Measurements from ENCODE around the gene WWOX. TPM values are rescaled to one million over a fixed set of nuclear protein-coding genes. Genes with fewer than 3 reads are reported as not detected.

The WWOX gene
- total and polyA plus RNA-seq, 4 experiments from 2014 or later, result 10.4 to 23.1 (median 17.5) TPM

- H3K27ac Mint-ChIP-seq, result no peak overlapping the region
- Histone ChIP-seq H3K4me1 (ENCODE audit: insufficient read depth, low read length) (peaks cover 16% of the 10 kb centered on the region), H3K27ac (ENCODE audit: low read depth, low read length) (no peak overlapping the region), H3K36me3 (ENCODE audit: insufficient read depth, low read length) (no peaks in the 10 kb centered on the region), H3K9me3 (ENCODE audit: control insufficient read depth in 1 of 2, low read length in 2 of 2) (no peaks in the 10 kb centered on the region), H3K4me3 (ENCODE audit: low read length in 2 of 2) (no peak overlapping the region), H3K27me3 (ENCODE audit: insufficient read depth, low read length) (no peaks in the 10 kb centered on the region)
- H3K27me3 Mint-ChIP-seq, result no peaks in the 10 kb centered on the region
- CTCF ChIA-PET (ENCODE audit: partially characterized antibody), result interaction anchor here (1.7 kb wide), 1 partner anchor 11 kb away, joined by 3 read pairs; no protein-coding TSS in a partner anchor
- H3K4me3 Mint-ChIP-seq, result peak overlapping the region in 3 of 8 donors; percentile 17 to 45 (median 42)
- no peak for DNase-seq
- H3K36me3 Mint-ChIP-seq, result peaks cover 0 to 2% of the 10 kb centered on the region in 2 donors
- intact Hi-C loops (cut with micrococcal nuclease), result no loop called here
- POLR2A ChIA-PET (ENCODE audit: partially characterized antibody), result no interaction called here
- peaks cover 16 to 44% (median 25%) of the 10 kb centered on the region in 4 donors for H3K4me1 Mint-ChIP-seq
- no peaks in the 10 kb centered on the region for H3K9me3 Mint-ChIP-seq
Measured at GRCh38 chr16:78102865-78103264, 3.4 kb downstream of the WWOX start.

GRCh38 chr16:78105517-78105916 is 6.1 kb downstream of the WWOX start:
- H3K36me3 Mint-ChIP-seq, result peaks cover 10 to 12% of the 10 kb centered on the region in 2 donors
- Histone ChIP-seq H3K4me1 (ENCODE audit: insufficient read depth, low read length) (peaks cover 4% of the 10 kb centered on the region), H3K9me3 (ENCODE audit: control insufficient read depth in 1 of 2, low read length in 2 of 2) (no peaks in the 10 kb centered on the region), H3K4me3 (ENCODE audit: low read length in 2 of 2) (no peak overlapping the region), H3K27me3 (ENCODE audit: insufficient read depth, low read length) (no peaks in the 10 kb centered on the region), H3K27ac (ENCODE audit: low read depth, low read length) (no peak overlapping the region), H3K36me3 (ENCODE audit: insufficient read depth, low read length) (peaks cover under 1% of the 10 kb centered on the region)
- ChIA-PET POLR2A (ENCODE audit: partially characterized antibody) (interaction anchor here (1.1 kb wide), 1 partner anchor 27 kb away, joined by 3 read pairs; no protein-coding TSS in a partner anchor), CTCF (ENCODE audit: partially characterized antibody) (interaction anchor here (0.7 kb wide), 1 partner anchor 871 kb away, joined by 4 read pairs; no protein-coding TSS in a partner anchor)
- H3K4me1 Mint-ChIP-seq, result peaks cover 8 to 32% (median 11%) of the 10 kb centered on the region in 4 donors
- H3K27ac Mint-ChIP-seq, result no peak overlapping the region
- H3K9me3 Mint-ChIP-seq, result no peaks in the 10 kb centered on the region
- intact Hi-C loops (cut with micrococcal nuclease), result no loop called here
- no peak for DNase-seq
- no peaks in the 10 kb centered on the region for H3K27me3 Mint-ChIP-seq
- H3K4me3 Mint-ChIP-seq, result no peak overlapping the region

DNA sequence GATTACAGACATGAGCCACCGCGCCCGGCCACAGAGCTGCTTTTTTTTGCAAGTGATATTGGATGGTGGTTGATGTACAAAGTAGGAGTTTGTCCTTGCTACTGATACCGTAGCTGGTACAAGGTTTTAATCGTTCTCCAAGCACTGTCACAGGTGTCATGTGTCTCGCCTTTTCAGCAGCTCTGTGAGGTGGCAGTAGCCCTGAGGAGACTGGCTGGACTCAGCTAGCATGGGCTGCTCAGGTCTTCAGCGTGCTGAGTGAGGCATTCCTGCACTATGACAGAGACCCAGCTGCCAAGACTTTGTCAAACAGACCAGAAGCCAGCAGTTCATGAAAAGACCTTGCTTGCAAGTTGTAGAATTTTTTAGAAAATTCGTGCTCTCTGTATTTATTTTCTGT is 7.2 kb downstream of the WWOX start:
- Mint-ChIP-seq H3K27me3 (no peaks in the 10 kb centered on the region), H3K27ac (no peak overlapping the region), H3K9me3 (no peaks in the 10 kb centered on the region), H3K36me3 (peaks cover 11 to 18% of the 10 kb centered on the region in 2 donors), H3K4me3 (no peak overlapping the region), H3K4me1 (peaks cover 2 to 26% (median 6%) of the 10 kb centered on the region in 4 donors)
- ChIA-PET POLR2A (ENCODE audit: partially characterized antibody) (interaction anchor here (1.1 kb wide), 1 partner anchor 26 kb away, joined by 3 read pairs; no protein-coding TSS in a partner anchor), CTCF (ENCODE audit: partially characterized antibody) (no interaction called here)
- Histone ChIP-seq H3K9me3 (ENCODE audit: control insufficient read depth in 1 of 2, low read length in 2 of 2) (no peaks in the 10 kb centered on the region), H3K27ac (ENCODE audit: low read depth, low read length) (no peak overlapping the region), H3K27me3 (ENCODE audit: insufficient read depth, low read length) (no peaks in the 10 kb centered on the region), H3K4me1 (ENCODE audit: insufficient read depth, low read length) (no peaks in the 10 kb centered on the region), H3K36me3 (ENCODE audit: insufficient read depth, low read length) (peaks cover 4% of the 10 kb centered on the region), H3K4me3 (ENCODE audit: low read length in 2 of 2) (no peak overlapping the region)
- intact Hi-C loops (cut with micrococcal nuclease), result no loop called here
- no peak for DNase-seq

DNA sequence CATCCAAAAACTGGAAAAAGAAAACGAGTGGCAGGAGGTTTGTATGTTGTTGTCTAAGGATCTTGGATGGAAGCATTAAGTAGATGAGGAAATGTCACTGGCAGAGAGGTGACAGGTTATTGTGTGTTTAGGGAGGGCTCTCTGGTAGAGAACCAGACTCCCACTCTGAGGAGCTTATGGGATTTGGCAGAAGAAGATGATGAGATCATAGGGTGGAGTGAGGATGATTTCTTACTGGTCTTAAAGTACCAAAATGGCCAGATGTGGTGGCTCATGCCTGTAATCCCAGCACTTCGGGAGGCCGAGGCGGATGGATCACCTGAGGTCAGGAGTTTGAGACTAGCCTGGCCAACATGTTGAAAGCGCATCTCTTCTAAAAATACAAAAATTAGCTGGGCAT is 9.0 kb downstream of the WWOX start:
- H3K36me3 ChIP-seq (ENCODE audit: insufficient read depth, low read length), result peaks cover 4% of the 10 kb centered on the region
- intact Hi-C loops (cut with micrococcal nuclease), result no loop called here
- H3K9me3 Mint-ChIP-seq, result no peaks in the 10 kb centered on the region
- no peak overlapping the region for H3K27ac ChIP-seq (ENCODE audit: low read depth, low read length)
- no peak overlapping the region for H3K4me3 ChIP-seq (ENCODE audit: low read length in 2 of 2)
- peaks cover 18 to 26% of the 10 kb centered on the region in 2 donors for H3K36me3 Mint-ChIP-seq
- peak overlapping the region in 1 of 7 donors; percentile 48 for H3K27ac Mint-ChIP-seq
- no peaks in the 10 kb centered on the region for H3K27me3 ChIP-seq (ENCODE audit: insufficient read depth, low read length)
- no peaks in the 10 kb centered on the region for H3K9me3 ChIP-seq (ENCODE audit: control insufficient read depth in 1 of 2, low read length in 2 of 2)
- H3K27me3 Mint-ChIP-seq, result no peaks in the 10 kb centered on the region
- H3K4me1 Mint-ChIP-seq, result peaks cover 0 to 9% (median 2%) of the 10 kb centered on the region in 4 donors
- DNase-seq, result no peak
- H3K4me1 ChIP-seq (ENCODE audit: insufficient read depth, low read length), result no peaks in the 10 kb centered on the region
- CTCF ChIA-PET (ENCODE audit: partially characterized antibody), result interaction anchor here (2.8 kb wide), 1 partner anchor 9 kb away, joined by 18 read pairs; the partner anchor contains the start of gene WWOX
- POLR2A ChIA-PET (ENCODE audit: partially characterized antibody), result no interaction called here
- no peak overlapping the region for H3K4me3 Mint-ChIP-seq

DNA sequence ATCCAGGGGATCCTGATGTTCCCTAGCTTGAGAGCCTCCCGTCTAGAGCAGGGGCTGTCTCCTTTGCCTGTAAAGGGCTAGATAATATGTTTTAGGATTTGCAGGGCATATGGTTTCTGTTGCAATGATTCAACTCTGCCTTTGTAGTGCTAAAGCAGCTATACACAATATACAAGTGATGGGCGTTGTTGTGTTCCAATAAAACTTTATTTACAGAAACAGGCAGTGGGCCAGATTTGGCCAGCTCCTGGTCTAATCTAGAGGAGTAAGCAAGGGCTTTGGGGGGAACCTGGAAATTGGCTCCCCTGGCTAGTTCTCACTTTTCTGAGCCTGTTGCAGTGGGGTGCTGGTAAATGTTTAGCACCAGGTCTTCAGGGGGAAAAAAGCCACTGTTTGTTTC is 13.8 kb downstream of the WWOX start:
- peaks cover 31 to 61% of the 10 kb centered on the region in 2 donors for H3K36me3 Mint-ChIP-seq
- ChIA-PET POLR2A (ENCODE audit: partially characterized antibody) (no interaction called here), CTCF (ENCODE audit: partially characterized antibody) (no interaction called here)
- Histone ChIP-seq H3K36me3 (ENCODE audit: insufficient read depth, low read length) (peaks cover 12% of the 10 kb centered on the region), H3K4me1 (ENCODE audit: insufficient read depth, low read length) (no peaks in the 10 kb centered on the region), H3K4me3 (ENCODE audit: low read length in 2 of 2) (no peak overlapping the region), H3K27me3 (ENCODE audit: insufficient read depth, low read length) (no peaks in the 10 kb centered on the region), H3K27ac (ENCODE audit: low read depth, low read length) (no peak overlapping the region), H3K9me3 (ENCODE audit: control insufficient read depth in 1 of 2, low read length in 2 of 2) (no peaks in the 10 kb centered on the region)
- H3K4me1 Mint-ChIP-seq, result no peaks in the 10 kb centered on the region
- no peak for DNase-seq
- H3K4me3 Mint-ChIP-seq, result no peak overlapping the region
- no peaks in the 10 kb centered on the region for H3K9me3 Mint-ChIP-seq
- intact Hi-C loops (cut with micrococcal nuclease), result no loop called here
- H3K27ac Mint-ChIP-seq, result peak overlapping the region in 1 of 7 donors; percentile 12
- no peaks in the 10 kb centered on the region for H3K27me3 Mint-ChIP-seq

- Mint-ChIP-seq H3K4me1 (no peaks in the 10 kb centered on the region), H3K4me3 (no peak overlapping the region), H3K36me3 (peaks cover 35 to 60% of the 10 kb centered on the region in 2 donors), H3K27ac (no peak overlapping the region), H3K9me3 (no peaks in the 10 kb centered on the region), H3K27me3 (no peaks in the 10 kb centered on the region)
- ChIA-PET CTCF (ENCODE audit: partially characterized antibody) (no interaction called here), POLR2A (ENCODE audit: partially characterized antibody) (no interaction called here)
- no peak overlapping the region for H3K27ac ChIP-seq (ENCODE audit: low read depth, low read length)
- H3K9me3 ChIP-seq (ENCODE audit: control insufficient read depth in 1 of 2, low read length in 2 of 2), result no peaks in the 10 kb centered on the region
- H3K27me3 ChIP-seq (ENCODE audit: insufficient read depth, low read length), result no peaks in the 10 kb centered on the region
- intact Hi-C loops (cut with micrococcal nuclease), result no loop called here
- H3K36me3 ChIP-seq (ENCODE audit: insufficient read depth, low read length), result peaks cover 15% of the 10 kb centered on the region
- H3K4me1 ChIP-seq (ENCODE audit: insufficient read depth, low read length), result no peaks in the 10 kb centered on the region
- DNase-seq, result no peak
- H3K4me3 ChIP-seq (ENCODE audit: low read length in 2 of 2), result no peak overlapping the region
Measured at GRCh38 chr16:78115659-78116058, 16.2 kb downstream of the WWOX start.

DNA sequence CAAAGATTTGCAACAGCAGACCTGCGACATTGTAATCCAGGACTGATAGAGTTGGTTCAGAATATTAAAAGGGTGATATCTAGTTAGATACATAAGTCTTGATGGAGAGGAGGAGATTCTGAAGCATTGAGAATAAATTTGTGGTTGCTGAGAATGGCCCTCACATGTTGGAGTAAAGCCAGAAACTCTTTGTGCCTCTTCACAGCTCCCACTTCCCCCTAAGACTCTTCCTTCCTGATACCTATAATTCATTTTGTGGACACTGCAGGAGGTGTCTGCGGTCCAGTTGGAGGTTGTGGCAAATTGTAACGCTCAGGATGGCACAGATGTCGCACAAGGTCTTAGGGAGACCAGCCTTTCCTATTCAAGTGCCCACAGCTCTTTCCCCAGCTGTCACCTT is 17.5 kb downstream of the WWOX start:
- no peaks in the 10 kb centered on the region for H3K9me3 Mint-ChIP-seq
- no peak overlapping the region for H3K4me3 Mint-ChIP-seq
- Histone ChIP-seq H3K36me3 (ENCODE audit: insufficient read depth, low read length) (peaks cover 13% of the 10 kb centered on the region), H3K9me3 (ENCODE audit: control insufficient read depth in 1 of 2, low read length in 2 of 2) (no peaks in the 10 kb centered on the region), H3K27ac (ENCODE audit: low read depth, low read length) (no peak overlapping the region), H3K4me1 (ENCODE audit: insufficient read depth, low read length) (no peaks in the 10 kb centered on the region), H3K4me3 (ENCODE audit: low read length in 2 of 2) (no peak overlapping the region), H3K27me3 (ENCODE audit: insufficient read depth, low read length) (no peaks in the 10 kb centered on the region)
- no peaks in the 10 kb centered on the region for H3K4me1 Mint-ChIP-seq
- intact Hi-C loops (cut with micrococcal nuclease), result no loop called here
- CTCF ChIA-PET (ENCODE audit: partially characterized antibody), result interaction anchor here (1.4 kb wide), 2 partner anchors 11 to 17 kb away, joined by 3 to 5 read pairs; partner anchors contain the start of gene WWOX
- POLR2A ChIA-PET (ENCODE audit: partially characterized antibody), result no interaction called here
- peaks cover 31 to 57% of the 10 kb centered on the region in 2 donors for H3K36me3 Mint-ChIP-seq
- peak overlapping the region in 1 of 7 donors; percentile 2 for H3K27ac Mint-ChIP-seq
- no peaks in the 10 kb centered on the region for H3K27me3 Mint-ChIP-seq
- DNase-seq, result no peak
